Ovary (tissue), 3 donors: ENCODE data around the gene SMIM3.

Experiments used
- CTCF ChIP-seq, 3 donors: fragments of 450-650 bp in 2 of 3; fragments of 200-600 bp in 1 of 3; IDR thresholded peaks; one replicate each; pipeline versions ENCODE4 v1.5.1 to v1.8.0; 2016 to 2022; ENCODE audit warnings: antibody characterized with exemption in 3 of 3, mild to moderate bottlenecking in 1 of 3
- POLR2A ChIP-seq: fragments of 450-650 bp; IDR thresholded peaks from one replicate; pipeline ENCODE4 v1.6.1; 2017; ENCODE audit warnings: antibody characterized with exemption, mild to moderate bottlenecking, moderate library complexity
- donor health status: DM: no; HTN: no; CAD: no.

- TF ChIP-seq POLR2A (no peak), CTCF (IDR thresholded peaks at IDR 0.05) (no peak)
Observed at GRCh38 chr5:150758203-150758530, 20.4 kb upstream of the SMIM3 start.
